Anterior cingulate cortex (tissue), 58 donors: ENCODE data around the gene ANKDD1A.

Experiments used
- DNase-seq, 58 donors: peaks; one replicate each; lab custom pipeline; 2025; lab: John Stamatoyannopoulos, UW

Gene ANKDD1A

GRCh38 chr15:65006876-65007275, 95.2 kb downstream of the ANKDD1A start:
- no peak for DNase-seq
